Activated CD4-positive, alpha-beta T cell treated with anti-CD3 and anti-CD28 coated beads for 48 hours (primary cell): ENCODE measurements around the gene PMPCA.

Experiments
- DNase-seq: peaks from one replicate; pipeline ENCODE4 v3.0.0-alpha.2; 2020

Gene PMPCA

DNA sequence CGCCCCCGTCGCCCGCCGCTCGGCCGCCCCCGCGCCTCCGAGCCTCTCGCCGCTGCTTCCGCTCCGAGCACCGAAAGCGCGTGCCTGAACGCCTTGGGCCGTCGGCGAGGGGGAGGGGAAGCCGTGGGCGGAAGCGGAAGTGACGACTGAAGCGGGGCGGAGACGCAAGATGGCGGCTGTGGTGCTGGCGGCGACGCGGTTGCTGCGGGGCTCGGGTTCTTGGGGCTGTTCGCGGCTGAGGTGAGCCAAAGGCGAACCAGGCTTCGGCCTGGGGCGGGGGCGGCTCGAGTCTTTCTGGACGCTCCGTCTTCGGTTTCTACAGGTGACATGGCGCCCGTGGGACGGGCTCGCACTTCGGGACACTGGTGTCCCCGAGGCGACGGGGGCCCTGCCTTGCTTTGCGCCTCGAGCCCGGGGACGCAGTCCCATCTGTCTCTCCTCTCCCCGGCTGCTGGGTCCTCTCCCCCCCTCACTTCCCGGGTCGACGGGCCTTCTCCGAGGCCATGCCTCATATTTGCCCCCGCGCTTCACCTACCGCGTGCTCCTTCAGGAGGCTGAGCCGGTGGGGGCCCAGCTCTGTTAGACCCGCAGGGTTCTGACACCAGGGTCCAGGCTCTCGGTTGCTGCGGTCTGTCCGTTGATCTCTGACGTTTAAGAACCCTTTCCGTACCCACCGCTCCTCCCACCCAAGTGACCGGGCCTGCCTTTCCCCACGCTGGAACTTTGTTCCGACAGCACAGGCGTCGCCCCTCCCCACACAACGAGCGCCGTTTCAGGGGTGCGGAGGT is at the start of gene PMPCA, which contains the start of gene ENTR1:
Gene PMPCA (plus strand): TSS at position 159 of the 788 bp plus-strand sequence. CDS start 11 bp downstream, at position 170.
Gene ENTR1 (minus strand): TSS at position 115 of the 788 bp plus-strand sequence. CDS start 217 bp downstream, outside the sequence.
- DNase-seq: peak; percentile 98

DNA sequence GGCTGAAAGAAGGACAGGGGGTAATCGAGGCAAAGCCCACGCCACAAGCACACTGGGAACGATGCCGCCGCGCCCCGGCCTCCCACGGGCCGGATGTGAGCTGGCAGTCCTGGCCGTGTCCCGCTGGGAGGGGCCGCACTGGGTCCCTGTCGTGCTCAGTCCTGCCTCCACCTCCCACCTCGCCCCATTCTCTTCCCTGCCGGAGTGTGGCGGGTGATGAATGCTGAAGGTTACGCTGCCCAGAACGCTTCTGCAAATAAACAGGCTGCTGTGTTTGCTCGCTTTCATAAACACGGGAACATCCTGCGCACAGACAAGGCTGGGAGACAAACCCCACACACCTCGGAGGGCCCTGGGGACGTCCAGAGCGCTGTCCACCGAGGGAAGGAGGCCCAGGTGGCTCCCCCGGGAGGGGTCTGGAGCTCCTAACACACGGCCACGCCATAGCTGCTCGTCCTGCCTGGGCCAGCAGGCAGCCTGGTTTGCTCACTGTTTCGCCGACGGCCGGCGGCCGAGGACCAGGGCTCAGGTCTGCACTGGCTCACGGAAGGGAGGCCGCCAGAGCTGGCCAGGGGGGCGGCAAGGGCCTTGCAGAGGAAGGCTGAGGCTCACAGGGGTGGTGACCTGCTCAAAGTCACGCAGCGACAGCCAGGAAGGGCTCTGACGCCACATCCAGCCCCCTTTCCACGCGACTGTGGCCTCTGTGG is 49.3 kb upstream of the PMPCA start:
- no peak for DNase-seq

DNA sequence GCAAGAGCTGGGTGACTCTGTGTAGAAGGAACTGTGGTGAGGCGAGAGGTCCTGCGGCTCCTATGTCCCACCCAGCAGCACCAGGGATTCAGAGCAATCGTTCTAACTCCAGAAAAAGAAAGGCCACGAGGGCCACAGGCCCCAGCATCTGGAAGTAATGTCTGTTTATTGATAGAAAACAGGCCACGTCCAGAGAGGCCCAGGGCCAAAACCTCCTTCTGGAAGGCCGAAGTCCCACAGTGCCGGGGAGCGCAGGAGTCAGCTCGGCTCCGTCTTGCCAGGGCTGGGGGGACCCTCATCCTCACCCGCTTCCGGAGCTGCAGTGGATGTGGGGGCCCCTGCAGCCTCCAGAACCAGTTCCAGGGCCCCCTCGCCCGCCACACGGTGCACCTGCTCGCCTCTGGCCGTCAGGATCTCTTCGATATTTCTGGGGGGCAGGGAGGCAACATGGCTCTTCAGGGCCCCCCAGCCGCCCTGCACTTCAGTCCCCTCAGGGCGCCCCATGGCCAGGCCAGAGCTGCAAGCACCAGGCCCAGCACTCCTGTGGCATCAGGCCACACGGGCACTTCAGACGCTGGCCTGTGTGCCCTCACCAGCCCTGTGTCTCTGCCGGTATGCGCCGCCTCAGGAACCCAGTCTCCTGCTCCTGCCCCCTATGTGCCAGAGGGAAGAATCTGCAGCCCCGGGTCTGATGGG is 48.6 kb upstream of the PMPCA start:
- no peak for DNase-seq

DNA sequence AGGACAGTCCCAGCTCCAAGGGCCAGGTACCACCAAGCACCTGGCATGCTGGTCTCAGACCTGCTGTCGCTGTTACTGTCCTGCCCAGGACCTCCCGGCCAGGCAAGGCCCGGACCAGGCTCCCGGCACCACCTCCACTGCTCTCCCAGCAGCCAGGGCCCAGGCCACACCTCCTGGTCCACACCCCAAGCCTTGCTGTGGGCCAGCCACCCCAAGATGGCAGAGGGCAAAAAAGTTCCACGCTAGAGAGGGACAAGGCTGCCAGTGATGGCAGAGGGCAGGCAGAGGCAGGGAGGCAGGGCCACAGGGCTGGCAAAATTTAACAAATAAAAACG is 48.0 kb upstream of the PMPCA start:
- no peak for DNase-seq

GRCh38 chr9:136363106-136363948 is 47.1 kb upstream of the PMPCA start, which contains the start of gene DNLZ:
TSS of gene DNLZ (minus strand) at chr9:136363744. CDS start at chr9:136363714, 30 bp downstream.
- peak; percentile 98 for DNase-seq

DNA sequence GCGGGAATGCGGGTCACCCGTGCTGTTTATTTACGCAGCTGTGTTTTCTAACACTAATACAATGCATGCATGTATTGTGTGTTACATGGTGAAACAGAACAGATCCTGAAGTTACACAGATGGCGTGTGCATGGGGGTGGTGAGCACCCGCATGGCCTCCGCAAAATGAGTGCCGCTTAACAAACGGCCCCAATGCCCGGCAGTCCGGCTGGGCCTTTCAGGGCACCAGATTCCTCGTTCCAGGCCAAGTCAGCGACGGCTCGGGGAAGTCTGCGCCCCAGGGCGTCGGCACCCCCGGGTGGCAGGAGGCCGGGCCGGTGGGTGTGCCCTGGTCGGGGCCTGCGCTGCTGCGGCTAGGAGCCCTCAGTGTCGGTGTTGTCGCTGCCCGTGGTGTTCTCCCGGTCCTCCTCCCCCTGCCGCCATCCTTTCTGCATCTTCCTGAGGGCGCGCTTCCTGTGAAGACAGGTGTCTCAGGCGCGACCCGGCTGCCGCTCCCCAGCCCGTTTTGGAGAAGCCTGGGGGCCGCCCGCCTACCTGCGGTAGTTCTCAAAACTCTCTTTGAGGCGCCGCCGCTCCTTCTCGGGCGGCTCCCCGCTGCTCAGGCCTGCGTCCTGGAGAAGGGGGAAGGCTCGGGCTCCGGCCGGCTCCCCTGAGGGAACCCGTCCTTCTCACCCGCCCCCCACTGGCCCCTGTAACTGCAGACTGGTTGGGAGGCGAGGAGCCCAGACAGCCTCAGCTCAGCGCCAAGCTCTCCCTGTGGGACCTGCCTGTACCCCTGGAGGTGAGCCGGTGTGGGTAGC is 46.3 kb upstream of the PMPCA start:
- DNase-seq: no peak

DNA sequence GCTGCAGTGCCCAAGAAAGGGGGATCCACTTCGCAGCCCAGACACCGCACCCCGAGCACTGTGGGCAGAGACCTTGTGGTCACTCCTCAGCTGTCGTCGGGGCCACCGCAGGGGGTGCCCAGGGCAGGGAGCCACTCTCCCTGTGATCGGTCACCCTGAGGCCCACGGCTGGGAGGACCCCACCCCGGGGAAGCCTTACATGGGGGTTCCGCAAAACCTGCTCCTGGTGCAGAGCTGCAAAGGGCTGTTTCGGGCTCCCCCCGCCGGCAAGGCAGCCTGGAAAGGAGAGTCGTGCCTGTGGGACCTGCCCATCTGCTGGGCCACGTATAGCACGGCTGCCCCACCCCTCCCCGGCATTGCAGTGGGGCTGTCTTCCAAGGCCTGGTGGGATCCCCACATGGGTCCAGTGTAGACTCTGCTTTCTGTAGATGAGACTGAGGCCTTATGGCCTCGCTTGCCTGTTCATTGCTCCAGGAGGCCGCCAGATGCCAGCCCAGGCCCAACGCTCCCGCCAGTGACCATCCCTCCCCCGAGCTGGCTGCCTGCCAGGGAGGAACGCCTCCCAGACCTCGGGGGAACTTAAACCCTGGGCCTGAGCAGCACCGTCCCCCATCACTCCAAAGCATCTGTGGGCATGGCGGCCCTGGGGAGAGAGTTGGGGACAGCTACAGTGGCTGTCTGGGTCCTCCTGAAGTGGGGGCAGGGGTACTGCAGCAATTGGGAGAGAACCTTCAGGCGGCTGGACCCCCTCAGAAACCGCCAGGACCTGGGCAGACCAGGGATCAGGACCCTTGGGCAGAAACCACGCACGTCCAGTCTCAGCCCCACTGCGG is 45.3 kb upstream of the PMPCA start:
- no peak for DNase-seq

GRCh38 chr9:136365775-136366222 is 44.7 kb upstream of the PMPCA start:
- DNase-seq: no peak

- DNase-seq: no peak
Observed at GRCh38 chr9:136366826-136367225, 43.6 kb upstream of the PMPCA start.

- no peak for DNase-seq
Observed at GRCh38 chr9:136367296-136368145, 42.9 kb upstream of the PMPCA start.

GRCh38 chr9:136368190-136368589 is 42.3 kb upstream of the PMPCA start:
- no peak for DNase-seq

GRCh38 chr9:136370037-136370436 is 40.4 kb upstream of the PMPCA start:
- DNase-seq: no peak

GRCh38 chr9:136370687-136371532 is 39.5 kb upstream of the PMPCA start:
- DNase-seq: no peak

DNA sequence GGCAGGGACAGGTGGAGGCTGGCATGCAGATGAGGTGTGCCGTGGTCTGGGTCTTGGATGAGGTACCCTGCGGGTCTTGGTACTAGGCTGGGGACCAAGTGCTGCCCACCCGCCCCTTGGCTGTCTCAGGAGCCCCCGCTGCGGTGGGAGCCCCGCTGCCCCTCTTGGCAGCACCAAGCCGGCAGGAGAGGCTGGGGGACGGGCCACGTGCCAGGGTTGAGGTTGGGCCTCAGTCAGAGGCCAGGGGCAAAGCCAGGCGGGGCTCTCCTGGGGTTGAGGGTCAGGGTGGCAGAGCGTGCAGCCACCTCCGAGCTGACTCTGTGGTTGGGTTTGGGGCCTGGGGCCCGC is 39.0 kb upstream of the PMPCA start:
- no peak for DNase-seq

- DNase-seq: no peak
Observed at GRCh38 chr9:136372006-136372405, 38.5 kb upstream of the PMPCA start.

DNA sequence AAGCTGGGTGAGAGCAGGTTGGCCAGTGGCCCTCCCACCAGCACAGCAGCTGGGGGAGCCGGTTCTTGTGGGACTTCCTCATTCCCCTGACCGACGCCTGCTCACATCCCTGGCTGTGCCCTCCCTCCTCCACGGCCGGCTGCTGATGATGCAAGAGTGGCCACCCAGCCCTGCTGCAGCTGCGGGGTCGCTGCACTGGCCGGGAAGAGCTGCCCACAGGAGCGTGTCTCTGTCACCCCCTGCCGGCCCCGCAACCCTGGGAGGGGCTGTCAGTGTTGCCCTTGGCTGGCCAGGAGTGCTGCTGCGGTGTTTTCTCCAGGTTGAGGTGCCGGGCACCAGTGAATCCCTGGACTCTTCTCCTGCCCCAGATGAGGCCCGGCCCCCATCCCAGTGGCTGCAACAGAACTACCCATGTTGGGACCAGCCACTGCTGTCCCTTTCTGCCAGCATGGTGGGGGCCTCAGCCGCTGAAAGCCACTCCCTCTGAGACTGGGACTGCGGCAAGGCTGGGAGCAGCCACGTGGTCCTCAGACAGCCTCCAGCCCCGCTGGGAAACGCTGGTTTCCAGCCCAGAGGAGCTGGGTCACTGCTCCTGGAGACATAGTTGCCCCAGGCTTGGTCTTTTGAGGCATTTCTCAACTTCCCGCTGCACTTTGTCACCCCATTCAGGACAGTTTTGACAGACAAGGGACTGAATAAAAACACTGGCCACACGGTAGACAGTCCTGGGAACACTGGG is 37.7 kb upstream of the PMPCA start:
- peak; percentile 35 for DNase-seq

- DNase-seq: peak; percentile 45
Observed at GRCh38 chr9:136373300-136374182, 36.9 kb upstream of the PMPCA start, which contains the start of gene CARD9. TSS of gene CARD9 (minus strand) at chr9:136373669. CDS start at chr9:136372078, 1,591 bp downstream.
